ENCODE data around the gene CPEB3. TPM values are rescaled to one million over a fixed set of nuclear protein-coding genes. Genes with fewer than 3 reads are reported as not detected.

The CPEB3 gene
- total and polyA plus RNA-seq, 4 donors: 1.1 to 5.1 (median 2.8) TPM

DNA sequence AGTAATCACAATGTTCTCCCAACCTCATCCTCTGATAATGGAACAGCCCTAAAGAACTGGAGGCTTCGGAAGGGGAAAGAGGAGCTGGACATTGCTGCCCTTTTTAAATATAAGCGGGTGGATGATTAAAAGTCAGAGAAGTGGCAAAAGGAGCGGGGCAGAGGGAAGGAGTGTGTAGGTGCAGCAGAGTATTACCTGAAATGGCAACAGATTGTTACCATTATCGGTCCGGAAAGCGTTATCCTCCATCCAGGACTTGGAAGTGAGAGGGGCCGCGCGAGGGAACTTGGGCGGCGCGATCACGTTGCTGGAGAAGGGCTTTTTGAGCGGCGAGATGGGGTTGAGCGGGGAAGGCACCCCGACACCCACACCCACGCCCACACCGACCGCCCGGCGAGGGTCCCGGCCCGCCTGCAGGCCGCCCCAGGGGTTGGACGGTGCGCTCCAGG lies 51.7 kb downstream of the CPEB3 start:
- Histone ChIP-seq H3K36me3 (ENCODE audit: control insufficient read depth in 4 of 4, insufficient read depth in 4 of 4, low read length in 4 of 4) (peaks cover 0 to 2% (median 0%) of the 10 kb centered on the region in 4 donors), H3K27ac (ENCODE audit: low read depth in 1 of 2, low read length in 1 of 2) (peak overlapping the region; percentile 84 to 89), H3K4me1 (ENCODE audit: control insufficient read depth in 5 of 5, insufficient read depth in 5 of 5, low read length in 5 of 5) (peaks cover 5 to 14% (median 6%) of the 10 kb centered on the region in 5 donors), H3K4me3 (peak overlapping the region; percentile 50), H3K27me3 (ENCODE audit: control insufficient read depth in 3 of 3, insufficient read depth in 3 of 3, low read length in 2 of 3) (no peaks in the 10 kb centered on the region), H3K9me3 (ENCODE audit: control insufficient read depth in 4 of 4, insufficient read depth in 3 of 4, low read length in 3 of 4) (no peaks in the 10 kb centered on the region), H3K9ac (ENCODE audit: insufficient read depth in 1 of 2, low read length in 2 of 2) (peak overlapping the region in 1 of 2 donors; percentile 47)
- 45 to 53% methylated on average over 27 of the region's 27 CpGs for WGBS, 2 donors
- TF ChIP-seq, protein P1, sequence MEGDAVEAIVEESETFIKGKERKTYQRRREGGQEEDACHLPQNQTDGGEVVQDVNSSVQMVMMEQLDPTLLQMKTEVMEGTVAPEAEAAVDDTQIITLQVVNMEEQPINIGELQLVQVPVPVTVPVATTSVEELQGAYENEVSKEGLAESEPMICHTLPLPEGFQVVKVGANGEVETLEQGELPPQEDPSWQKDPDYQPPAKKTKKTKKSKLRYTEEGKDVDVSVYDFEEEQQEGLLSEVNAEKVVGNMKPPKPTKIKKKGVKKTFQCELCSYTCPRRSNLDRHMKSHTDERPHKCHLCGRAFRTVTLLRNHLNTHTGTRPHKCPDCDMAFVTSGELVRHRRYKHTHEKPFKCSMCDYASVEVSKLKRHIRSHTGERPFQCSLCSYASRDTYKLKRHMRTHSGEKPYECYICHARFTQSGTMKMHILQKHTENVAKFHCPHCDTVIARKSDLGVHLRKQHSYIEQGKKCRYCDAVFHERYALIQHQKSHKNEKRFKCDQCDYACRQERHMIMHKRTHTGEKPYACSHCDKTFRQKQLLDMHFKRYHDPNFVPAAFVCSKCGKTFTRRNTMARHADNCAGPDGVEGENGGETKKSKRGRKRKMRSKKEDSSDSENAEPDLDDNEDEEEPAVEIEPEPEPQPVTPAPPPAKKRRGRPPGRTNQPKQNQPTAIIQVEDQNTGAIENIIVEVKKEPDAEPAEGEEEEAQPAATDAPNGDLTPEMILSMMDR (IDR thresholded peaks at IDR 0.05; ENCODE audit: control extremely low read depth, extremely low read depth): no peak
- peak in 1 of 3 donors; percentile 49 for DNase-seq
- ATAC-seq (ENCODE audit: insufficient read depth, low FRiP score): no peak

DNA sequence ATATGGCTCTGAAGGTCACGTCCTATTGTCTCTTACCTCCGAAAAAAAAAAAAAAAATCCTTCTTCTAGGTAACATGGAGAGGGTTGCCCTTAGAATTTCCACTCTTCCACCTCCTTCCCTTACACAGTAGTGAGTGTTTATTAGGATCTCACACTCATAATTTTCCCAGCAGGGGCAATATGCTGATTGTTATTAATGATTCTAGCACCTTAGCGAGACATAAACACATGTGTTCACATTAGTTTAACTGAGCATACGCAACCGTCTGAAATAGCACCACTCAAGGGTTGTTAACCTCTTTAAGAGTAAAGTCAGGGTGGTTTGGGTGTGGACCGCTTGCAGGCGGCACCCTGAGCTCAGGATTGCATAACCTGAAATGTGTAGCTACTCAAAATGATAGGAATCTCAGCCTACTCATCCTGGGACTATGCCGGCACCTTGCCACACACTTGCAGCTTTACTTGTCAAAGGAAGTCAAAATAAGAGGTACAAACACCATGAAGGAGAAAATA lies 52.2 kb downstream of the CPEB3 start:
- H3K4me3 ChIP-seq: no peak overlapping the region
- peak overlapping the region in 1 of 2 donors; percentile 47 for H3K9ac ChIP-seq (ENCODE audit: insufficient read depth in 1 of 2, low read length in 2 of 2)
- no peaks in the 10 kb centered on the region for H3K9me3 ChIP-seq (ENCODE audit: control insufficient read depth in 4 of 4, insufficient read depth in 3 of 4, low read length in 3 of 4)
- no peaks in the 10 kb centered on the region for H3K27me3 ChIP-seq (ENCODE audit: control insufficient read depth in 3 of 3, insufficient read depth in 3 of 3, low read length in 2 of 3)
- H3K27ac ChIP-seq (ENCODE audit: low read depth in 1 of 2, low read length in 1 of 2): peak overlapping the region in 1 of 2 donors; percentile 84
- peak; percentile 71 for ATAC-seq (ENCODE audit: insufficient read depth, low FRiP score)
- TF ChIP-seq, protein P1 (IDR thresholded peaks at IDR 0.05; ENCODE audit: control extremely low read depth, extremely low read depth): no peak
- H3K36me3 ChIP-seq (ENCODE audit: control insufficient read depth in 4 of 4, insufficient read depth in 4 of 4, low read length in 4 of 4): peaks cover 0 to 2% (median 0%) of the 10 kb centered on the region in 4 donors
- H3K4me1 ChIP-seq (ENCODE audit: control insufficient read depth in 5 of 5, insufficient read depth in 5 of 5, low read length in 5 of 5): peaks cover 5 to 14% (median 6%) of the 10 kb centered on the region in 5 donors
- no peak for DNase-seq
- WGBS, 2 donors: 51 to 55% methylated on average over 8 of the region's 8 CpGs

DNA sequence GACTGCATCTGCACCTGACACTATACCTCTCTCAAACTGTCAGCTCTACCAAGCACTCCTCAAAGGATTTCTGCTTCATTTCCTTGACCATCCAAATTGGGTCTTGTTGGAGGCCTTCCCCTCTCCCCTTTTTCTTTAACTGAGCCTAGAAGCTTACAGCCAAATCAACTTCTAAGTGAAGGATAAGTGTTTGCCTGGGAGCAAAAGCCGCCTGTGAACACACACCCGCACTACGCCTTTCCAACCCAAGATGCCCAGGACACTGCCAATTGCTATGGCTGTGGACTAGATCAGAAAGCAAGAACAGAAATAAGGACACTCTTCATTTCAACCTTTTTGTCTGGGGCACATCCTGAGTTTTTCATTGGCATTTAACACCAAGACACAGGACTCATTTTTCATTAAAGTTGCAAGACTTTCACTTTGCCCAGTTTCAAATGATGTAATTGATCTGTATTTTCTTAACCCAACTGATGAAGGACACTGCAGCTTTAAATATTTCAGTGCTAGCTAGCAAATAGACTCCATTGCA lies 52.8 kb downstream of the CPEB3 start:
- no peak overlapping the region for H3K9ac ChIP-seq (ENCODE audit: insufficient read depth in 1 of 2, low read length in 2 of 2)
- no peaks in the 10 kb centered on the region for H3K9me3 ChIP-seq (ENCODE audit: control insufficient read depth in 4 of 4, insufficient read depth in 3 of 4, low read length in 3 of 4)
- H3K27me3 ChIP-seq (ENCODE audit: control insufficient read depth in 3 of 3, insufficient read depth in 3 of 3, low read length in 2 of 3): no peaks in the 10 kb centered on the region
- 72 to 90% methylated on average over 3 of the region's 3 CpGs for WGBS, 2 donors
- H3K27ac ChIP-seq (ENCODE audit: low read depth in 1 of 2, low read length in 1 of 2): peak overlapping the region; percentile 52 to 84
- TF ChIP-seq, protein P1 (IDR thresholded peaks at IDR 0.05; ENCODE audit: control extremely low read depth, extremely low read depth): no peak
- H3K4me3 ChIP-seq: no peak overlapping the region
- no peak for DNase-seq
- peaks cover 0 to 2% (median 0%) of the 10 kb centered on the region in 4 donors for H3K36me3 ChIP-seq (ENCODE audit: control insufficient read depth in 4 of 4, insufficient read depth in 4 of 4, low read length in 4 of 4)
- ATAC-seq (ENCODE audit: insufficient read depth, low FRiP score): no peak
- H3K4me1 ChIP-seq (ENCODE audit: control insufficient read depth in 5 of 5, insufficient read depth in 5 of 5, low read length in 5 of 5): peaks cover 5 to 14% (median 6%) of the 10 kb centered on the region in 5 donors
